B cell (primary cell): ENCODE results near the gene ECE2. TPM values are rescaled to one million over a fixed set of nuclear protein-coding genes. Genes with fewer than 3 reads are reported as not detected.

Experiments used
- ATAC-seq: fragments of 200-7000 bp; cut with Tn5 transposase; one replicate; pipeline ENCODE4 v1.10.0; 2021; ENCODE audit warnings: low read depth, mild to moderate bottlenecking, moderate number of reproducible peaks, moderate library complexity
- CTCF ChIA-PET: fragments of 350-600 bp; sonication (Branson Sonifier 250); formaldehyde crosslinking; loops from one replicate; lab custom pipeline; 2021; ENCODE audit warnings: antibody characterized with exemption, inconsistent platforms; lab: Charles Lee
- POLR2A ChIA-PET: fragments of 350-600 bp; sonication (Branson Sonifier 250); formaldehyde crosslinking; loops from one replicate; lab custom pipeline; 2021; ENCODE audit warnings: antibody characterized with exemption; lab: Charles Lee
- DNase-seq: peaks from one replicate; pipeline ENCODE4 v3.0.0; 2013
- H2AFZ ChIP-seq: 2 replicates; pipeline ENCODE4 v1.6.1; 2012; ENCODE audit warnings: mild to moderate bottlenecking, low read depth, low read length; ENCODE audit not compliant: insufficient read depth, poor library complexity, severe bottlenecking
- H3K27ac ChIP-seq, 2 donors: 1 replicate in 1 of 2; 2 replicates in 1 of 2; pipeline ENCODE4 v1.5.1; 2012 to 2013; ENCODE audit warnings: low read length in 2 of 2, mild to moderate bottlenecking in 2 of 2, moderate library complexity in 1 of 2
- H3K27me3 ChIP-seq, 4 experiments: fragments of 200-600 bp in 1 of 4; sonication (generic) in 1 of 4; replicated peaks in 1 of 4; 1 replicate in 2 of 4; 2 replicates in 2 of 4; pipeline versions ENCODE4 v1.6.1 to v1.7.0; 2013 to 2016; ENCODE audit warnings: low read length in 3 of 4, mild to moderate bottlenecking in 2 of 4, mixed read lengths in 1 of 4, moderate library complexity in 1 of 4; ENCODE audit not compliant: insufficient read depth in 4 of 4, control insufficient read depth in 3 of 4; ENCODE audit errors: control extremely low read depth in 1 of 4
- H3K36me3 ChIP-seq, 2 experiments: replicated peaks in 1 of 2; 1 replicate in 1 of 2; 2 replicates in 1 of 2; pipeline versions ENCODE4 v1.6.1 to v1.7.1; 2013; ENCODE audit warnings: low read length in 1 of 2; ENCODE audit not compliant: insufficient read depth in 2 of 2, control insufficient read depth in 1 of 2; ENCODE audit errors: control extremely low read depth in 1 of 2, extremely low read depth in 1 of 2
- H3K4me1 ChIP-seq, 2 donors: fragments of 200-600 bp in 1 of 2; sonication (generic) in 1 of 2; 1 replicate in 1 of 2; 2 replicates in 1 of 2; pipeline versions ENCODE4 v1.5.1 to v1.6.1; 2013 to 2017; ENCODE audit warnings: low read length in 2 of 2; ENCODE audit not compliant: control insufficient read depth in 2 of 2, insufficient read depth in 2 of 2
- H3K4me2 ChIP-seq: replicated peaks from 2 replicates; pipeline ENCODE3; 2012; ENCODE audit warnings: mild to moderate bottlenecking, low read depth, low read length; ENCODE audit not compliant: poor library complexity, severe bottlenecking
- H3K4me3 ChIP-seq, 5 experiments: fragments of 200-600 bp in 1 of 5; sonication (generic) in 1 of 5; 1 replicate in 3 of 5; 2 replicates in 2 of 5; pipeline versions ENCODE4 v1.5.1 to v1.7.0; 2011 to 2016; ENCODE audit warnings: low read length in 4 of 5, mild to moderate bottlenecking in 4 of 5, low read depth in 2 of 5, control low read depth in 1 of 5, moderate library complexity in 1 of 5; ENCODE audit not compliant: insufficient read depth in 1 of 5; ENCODE audit errors: control extremely low read depth in 1 of 5, extremely low read depth in 1 of 5
- H3K79me2 ChIP-seq: fragments of 200-600 bp; sonication (generic); one replicate; pipeline ENCODE4 v1.6.0; 2016; ENCODE audit warnings: low read length; ENCODE audit not compliant: control insufficient read depth, insufficient read depth
- H3K9ac ChIP-seq: fragments of 200-600 bp; sonication (generic); 2 replicates; pipeline ENCODE4 v1.6.1; 2017; ENCODE audit warnings: mild to moderate bottlenecking, low read length, moderate library complexity
- H3K9me3 ChIP-seq, 3 donors: one replicate each; pipeline versions ENCODE4 v1.6.1 to v1.7.1; 2013; ENCODE audit warnings: low read length in 2 of 3; ENCODE audit not compliant: control insufficient read depth in 2 of 3, insufficient read depth in 1 of 3; ENCODE audit errors: control extremely low read depth in 1 of 3
- H4K20me1 ChIP-seq: 2 replicates; pipeline ENCODE4 v1.6.0; 2012; ENCODE audit warnings: mild to moderate bottlenecking, low read length; ENCODE audit not compliant: insufficient read depth, control insufficient read depth, poor library complexity, severe bottlenecking
- H3K27ac Mint-ChIP-seq: one replicate; pipeline ENCODE4 v1.8.0; 2021; ENCODE audit warnings: mixed read lengths
- H3K27me3 Mint-ChIP-seq: one replicate; pipeline ENCODE4 v1.8.0; 2021; ENCODE audit warnings: mixed read lengths
- H3K4me1 Mint-ChIP-seq: one replicate; pipeline ENCODE4 v1.8.0; 2021; ENCODE audit warnings: mixed read lengths
- H3K4me3 Mint-ChIP-seq: one replicate; pipeline ENCODE4 v1.8.0; 2021; ENCODE audit warnings: mixed read lengths
- H3K9me3 Mint-ChIP-seq: one replicate; pipeline ENCODE4 v1.8.0; 2022; ENCODE audit warnings: mixed read lengths; ENCODE audit not compliant: insufficient read depth
- EZH2 ChIP-seq: IDR thresholded peaks from 2 replicates; pipeline ENCODE4 v1.6.1; 2012; ENCODE audit warnings: borderline replicate concordance, low read depth, mild to moderate bottlenecking, moderate library complexity, low read length; ENCODE audit not compliant: insufficient read depth, poor library complexity, severe bottlenecking
- WGBS: methylation state at CpG from one replicate; pipeline ENCODE4 v1.1.5; 2013; ENCODE audit warnings: missing lambda C conversion rate; ENCODE audit not compliant: insufficient coverage; 5-methylcytosine and 5-hydroxymethylcytosine counted together
- intact Hi-C: fragments of 100-400 bp; cut with micrococcal nuclease; formaldehyde crosslinking; loops from one replicate; pipeline ENCODE4 v1.10.0; 2022
- polyA plus RNA-seq: library from polyadenylated mRNA; depleted of rRNA; stranded (reverse); fragments of >200 nt; gene quantifications from 2 replicates; pipeline ENCODE4 v1.2.3, GENCODE V29; 2012
- total RNA-seq, 2 donors: library from RNA; stranded (reverse); fragments of 120-200 nt in 1 of 2; gene quantifications; 1 replicate in 1 of 2; 2 replicates in 1 of 2; pipeline versions ENCODE4 v1.2.3 to v1.2.4, GENCODE V29; 2013 to 2022
- TF ChIP-seq, protein P1 (sequence below): fragments of 200-600 bp; IDR thresholded peaks from one replicate; pipeline ENCODE4 v1.8.0; 2022; ENCODE audit warnings: antibody characterized with exemption, mild to moderate bottlenecking

Gene ECE2
- total and polyA plus RNA-seq, 2 donors (not counting 1 experiment from before 2014, with no cell fraction given), result not detected

DNA sequence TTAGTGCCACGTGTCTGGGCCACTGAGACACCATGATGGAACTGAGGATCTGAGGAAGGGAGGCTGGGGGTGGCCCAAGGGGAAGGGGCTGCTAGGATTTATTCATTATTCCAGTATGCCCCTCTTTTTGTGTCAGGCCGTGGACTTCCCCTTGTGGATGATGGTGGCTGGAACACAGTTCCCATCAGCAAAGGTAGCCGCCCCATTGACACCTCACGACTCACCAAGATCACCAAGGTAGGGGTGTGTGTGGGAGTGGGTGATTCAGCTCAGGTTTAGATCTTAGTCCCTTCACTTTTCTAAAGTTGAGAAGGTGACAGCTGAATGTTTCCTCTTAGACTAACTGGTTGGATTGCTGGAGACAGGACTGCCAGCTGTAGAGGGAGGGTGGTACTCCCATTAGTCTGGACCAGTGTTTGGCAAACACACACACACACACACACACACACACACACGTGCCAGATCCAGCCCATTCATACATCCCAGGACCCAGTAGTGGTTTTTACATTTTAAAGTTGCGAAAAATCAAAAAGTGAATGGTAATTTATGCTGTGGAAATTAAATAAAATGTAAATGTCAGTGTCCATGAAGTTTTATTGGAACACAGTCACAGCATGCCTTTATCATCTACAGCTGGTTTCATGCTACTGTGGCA lies 50.0 kb downstream of the ECE2 start:
- no peak overlapping the region for H3K4me3 Mint-ChIP-seq
- Histone ChIP-seq H3K27me3 (no peaks in the 10 kb centered on the region), H3K4me1 (no peaks in the 10 kb centered on the region), H2AFZ (no peak overlapping the region), H3K27ac (no peak overlapping the region), H3K4me2 (no peak overlapping the region), H4K20me1 (peaks cover 27% of the 10 kb centered on the region), H3K79me2 (no peaks in the 10 kb centered on the region), H3K36me3 (peaks cover 6 to 90% of the 10 kb centered on the region in 2 experiments), H3K9ac (no peak overlapping the region), H3K9me3 (no peaks in the 10 kb centered on the region), H3K4me3 (no peak overlapping the region)
- no peaks in the 10 kb centered on the region for H3K4me1 Mint-ChIP-seq
- H3K9me3 Mint-ChIP-seq, result no peaks in the 10 kb centered on the region
- peak overlapping the region; percentile 37 for H3K27ac Mint-ChIP-seq
- intact Hi-C loops, result no loop called here
- DNase-seq (no peak), ATAC-seq (no peak)
- TF ChIP-seq EZH2, result no peak
- TF ChIP-seq, protein P1, sequence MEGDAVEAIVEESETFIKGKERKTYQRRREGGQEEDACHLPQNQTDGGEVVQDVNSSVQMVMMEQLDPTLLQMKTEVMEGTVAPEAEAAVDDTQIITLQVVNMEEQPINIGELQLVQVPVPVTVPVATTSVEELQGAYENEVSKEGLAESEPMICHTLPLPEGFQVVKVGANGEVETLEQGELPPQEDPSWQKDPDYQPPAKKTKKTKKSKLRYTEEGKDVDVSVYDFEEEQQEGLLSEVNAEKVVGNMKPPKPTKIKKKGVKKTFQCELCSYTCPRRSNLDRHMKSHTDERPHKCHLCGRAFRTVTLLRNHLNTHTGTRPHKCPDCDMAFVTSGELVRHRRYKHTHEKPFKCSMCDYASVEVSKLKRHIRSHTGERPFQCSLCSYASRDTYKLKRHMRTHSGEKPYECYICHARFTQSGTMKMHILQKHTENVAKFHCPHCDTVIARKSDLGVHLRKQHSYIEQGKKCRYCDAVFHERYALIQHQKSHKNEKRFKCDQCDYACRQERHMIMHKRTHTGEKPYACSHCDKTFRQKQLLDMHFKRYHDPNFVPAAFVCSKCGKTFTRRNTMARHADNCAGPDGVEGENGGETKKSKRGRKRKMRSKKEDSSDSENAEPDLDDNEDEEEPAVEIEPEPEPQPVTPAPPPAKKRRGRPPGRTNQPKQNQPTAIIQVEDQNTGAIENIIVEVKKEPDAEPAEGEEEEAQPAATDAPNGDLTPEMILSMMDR, result no peak
- ChIA-PET POLR2A (no interaction called here), CTCF (interaction anchor here (1.5 kb wide), 1 partner anchor 25 kb away, joined by 4 read pairs; no protein-coding TSS in a partner anchor)
- 60% methylated on average over 1 of the region's 6 CpGs for WGBS
- no peaks in the 10 kb centered on the region for H3K27me3 Mint-ChIP-seq

DNA sequence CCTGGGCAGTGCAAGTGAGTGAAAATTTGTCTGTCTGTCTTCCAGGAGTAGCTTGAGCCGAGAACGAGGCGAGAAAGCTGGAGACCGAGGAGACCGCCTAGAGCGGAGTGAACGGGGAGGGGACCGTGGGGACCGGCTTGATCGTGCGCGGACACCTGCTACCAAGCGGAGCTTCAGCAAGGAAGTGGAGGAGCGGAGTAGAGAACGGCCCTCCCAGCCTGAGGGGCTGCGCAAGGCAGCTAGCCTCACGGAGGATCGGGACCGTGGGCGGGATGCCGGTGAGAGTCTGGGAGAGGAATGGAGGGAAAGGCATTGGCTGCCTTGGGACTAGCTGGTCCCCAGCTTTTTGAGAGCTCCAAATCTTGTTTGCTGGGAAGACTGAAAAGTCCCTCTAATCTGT lies 51.3 kb downstream of the ECE2 start:
- H3K9me3 ChIP-seq, result no peaks in the 10 kb centered on the region
- TF ChIP-seq EZH2, result no peak
- TF ChIP-seq, protein P1, result no peak
- ChIA-PET POLR2A (no interaction called here), CTCF (interaction anchor here (1.5 kb wide), 1 partner anchor 24 kb away, joined by 4 read pairs; no protein-coding TSS in a partner anchor)
- DNase-seq, result no peak
- H3K79me2 ChIP-seq, result no peaks in the 10 kb centered on the region
- H3K4me2 ChIP-seq, result no peak overlapping the region
- Mint-ChIP-seq H3K4me1 (no peaks in the 10 kb centered on the region), H3K27me3 (no peaks in the 10 kb centered on the region), H3K9me3 (no peaks in the 10 kb centered on the region), H3K4me3 (no peak overlapping the region), H3K27ac (peak overlapping the region; percentile 6)
- H3K4me3 ChIP-seq, result no peak overlapping the region
- ATAC-seq, result no peak
- H3K4me1 ChIP-seq, result no peaks in the 10 kb centered on the region
- H3K27me3 ChIP-seq, result no peaks in the 10 kb centered on the region
- no peak overlapping the region for H2AFZ ChIP-seq
- 98% methylated on average over 17 of the region's 21 CpGs for WGBS
- intact Hi-C loops, result no loop called here
- peaks cover 16% of the 10 kb centered on the region for H4K20me1 ChIP-seq
- peaks cover 8 to 90% of the 10 kb centered on the region in 2 experiments for H3K36me3 ChIP-seq
- no peak overlapping the region for H3K27ac ChIP-seq
- H3K9ac ChIP-seq, result no peak overlapping the region
